Measurements from ENCODE around the gene INPP1. TPM values are rescaled to one million over a fixed set of nuclear protein-coding genes. Genes with fewer than 3 reads are reported as not detected.

The INPP1 gene
- total and polyA plus RNA-seq, 2 of the 8 experiments (the other 6 are each of a cell fraction or from before 2014, with no cell fraction given) = 0.88 to 3.0 TPM

Other genes with a start within 250 kb of the INPP1 start
- gene HIBCH, start 23.8 kb upstream of the INPP1 start, total RNA-seq (2021; fragmentation: NEBNext Ultra II Directional; extraction: Animal tissue kit (Norgen Biotek cat#: 25700)) = 30.7 and 31.8 TPM in 2 replicates
- gene HIBCH, start 23.8 kb upstream of the INPP1 start, polyA plus RNA-seq (2011; rRNA removed) = 4.7 and 7.5 TPM in 2 replicates
- 5.1 and 6.3 TPM in 2 replicates for gene MFSD6, start 64.8 kb downstream of the INPP1 start, total RNA-seq (2021; fragmentation: NEBNext Ultra II Directional; extraction: Animal tissue kit (Norgen Biotek cat#: 25700))
- 1.8 and 2.7 TPM in 2 replicates for gene MFSD6, start 64.8 kb downstream of the INPP1 start, polyA plus RNA-seq (2011; rRNA removed)
- gene NEMP2, start 191.1 kb downstream of the INPP1 start, total RNA-seq (2021; fragmentation: NEBNext Ultra II Directional; extraction: Animal tissue kit (Norgen Biotek cat#: 25700)) = 3.6 and 5.3 TPM in 2 replicates
- 2.0 and 3.1 TPM in 2 replicates for gene NEMP2, start 191.1 kb downstream of the INPP1 start, polyA plus RNA-seq (2011; rRNA removed)

Data from H1 (cell line).